GM19438 (cell line): ENCODE data around the gene BCR.

Experiments used
- ATAC-seq: cut with Tn5 transposase; IDR thresholded peaks from one replicate; pipeline ENCODE4 v1.9.1; 2021; ENCODE audit warnings: low read depth; ENCODE audit not compliant: unreplicated experiment

Gene BCR

GRCh38 chr22:23150762-23151161 is 29.5 kb upstream of the BCR start:
- no peak for ATAC-seq

- no peak for ATAC-seq
Observed at GRCh38 chr22:23151827-23152226, 28.5 kb upstream of the BCR start.

DNA sequence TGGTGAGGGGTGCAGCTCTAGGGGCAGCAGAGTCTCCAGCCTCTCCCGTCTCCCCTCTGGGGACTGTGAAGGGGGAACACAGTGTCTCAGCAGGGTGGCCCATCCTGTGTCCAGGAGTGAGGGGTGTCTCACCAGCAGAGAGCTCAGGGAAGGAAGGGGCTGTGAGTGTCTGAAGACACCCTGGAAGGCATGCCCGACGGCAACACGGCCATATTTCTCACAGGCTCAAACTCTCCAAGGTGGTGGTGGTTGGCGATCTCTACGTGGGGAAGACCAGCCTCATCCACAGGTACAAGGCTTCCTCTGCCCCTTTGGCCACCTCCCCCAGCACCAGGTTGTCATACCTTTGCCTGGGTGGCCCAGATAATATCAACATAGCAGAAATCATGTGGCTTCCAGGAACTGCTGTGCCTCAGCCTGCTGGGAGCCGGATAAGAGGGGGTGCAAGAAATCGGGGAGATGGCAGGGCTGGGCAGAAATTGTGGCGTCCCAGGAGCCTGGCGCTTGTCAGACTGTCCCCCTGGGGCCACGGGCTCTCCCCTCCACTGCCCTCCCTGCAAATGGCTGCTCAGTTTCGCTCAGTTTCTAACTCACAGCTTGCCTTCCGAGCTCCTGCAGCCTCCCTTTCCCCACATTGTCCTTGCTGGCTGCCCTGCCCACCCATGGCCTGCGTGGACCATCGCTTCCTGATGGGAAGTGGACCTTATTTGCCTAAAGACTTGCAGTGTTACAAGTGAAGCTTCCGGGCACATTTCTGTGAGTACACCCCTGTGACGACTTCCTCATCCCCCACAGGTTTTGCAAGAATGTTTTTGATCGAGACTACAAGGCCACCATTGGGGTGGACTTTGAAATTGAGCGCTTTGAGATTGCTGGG is 27.8 kb upstream of the BCR start:
- ATAC-seq: no peak

DNA sequence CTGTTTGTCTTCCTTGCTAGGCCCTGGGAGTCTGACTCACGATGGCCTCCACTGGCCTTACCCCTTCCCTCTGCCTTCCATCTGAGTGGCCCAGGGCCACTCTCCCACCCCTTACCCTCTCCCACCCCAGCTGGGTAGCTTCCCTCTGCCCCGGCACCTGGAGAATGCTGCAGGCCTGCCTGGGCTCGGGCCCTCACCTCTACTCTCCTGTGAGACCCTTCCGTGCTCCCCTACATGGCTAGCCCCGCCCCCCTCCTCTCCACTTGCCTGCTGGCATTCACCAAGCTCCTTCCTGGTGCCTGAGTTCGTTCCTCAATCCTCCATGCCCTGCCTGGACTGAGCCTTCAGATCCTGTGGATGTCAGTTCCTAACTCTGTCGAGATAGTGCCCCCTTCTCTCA is 26.3 kb upstream of the BCR start:
- ATAC-seq: no peak

- ATAC-seq: no peak
Observed at GRCh38 chr22:23154461-23154860, 25.8 kb upstream of the BCR start.

DNA sequence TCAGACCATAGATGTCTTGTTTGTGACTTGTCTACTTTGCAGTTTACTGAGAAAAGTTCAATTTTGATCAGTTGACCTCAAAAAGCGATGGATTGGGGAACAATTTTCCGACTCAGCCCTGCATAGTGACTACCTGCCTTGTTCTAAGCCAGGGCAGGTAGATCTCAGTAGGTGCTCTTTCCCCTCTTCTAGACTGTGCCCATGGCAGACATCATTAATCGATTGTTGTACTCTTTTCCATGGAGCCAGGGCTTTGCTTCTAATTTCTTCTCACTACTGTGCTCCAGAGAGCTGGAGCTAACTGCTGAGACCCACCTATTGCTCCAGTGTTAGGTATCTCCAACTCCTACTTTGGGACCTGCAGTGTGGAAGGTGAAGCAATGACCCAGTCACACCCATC is 25.2 kb upstream of the BCR start:
- no peak for ATAC-seq

GRCh38 chr22:23155831-23156230 is 24.5 kb upstream of the BCR start:
- no peak for ATAC-seq

DNA sequence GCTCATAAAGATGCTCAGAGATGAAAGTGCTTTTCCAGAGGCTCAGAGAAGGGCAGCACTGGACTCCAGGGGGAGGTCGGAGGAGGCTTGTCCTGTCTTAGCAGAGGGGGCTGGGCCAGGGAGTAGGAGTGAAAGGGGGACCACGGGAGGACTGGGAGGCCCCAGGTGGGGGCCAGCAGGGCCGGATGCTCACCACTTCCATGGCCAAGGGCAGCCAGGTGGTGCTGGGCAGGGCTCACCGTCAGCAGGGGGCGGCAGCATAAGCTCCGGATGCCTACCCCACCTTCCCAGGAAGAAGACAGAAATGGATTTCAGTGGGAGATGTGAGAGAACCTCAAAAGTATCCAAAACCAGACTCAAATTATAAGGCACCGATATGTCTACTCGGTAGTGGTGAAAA is 24.0 kb upstream of the BCR start:
- no peak for ATAC-seq

GRCh38 chr22:23157560-23158515 is 22.5 kb upstream of the BCR start:
- no peak for ATAC-seq

GRCh38 chr22:23158516-23159290 is 21.6 kb upstream of the BCR start:
- no peak for ATAC-seq

DNA sequence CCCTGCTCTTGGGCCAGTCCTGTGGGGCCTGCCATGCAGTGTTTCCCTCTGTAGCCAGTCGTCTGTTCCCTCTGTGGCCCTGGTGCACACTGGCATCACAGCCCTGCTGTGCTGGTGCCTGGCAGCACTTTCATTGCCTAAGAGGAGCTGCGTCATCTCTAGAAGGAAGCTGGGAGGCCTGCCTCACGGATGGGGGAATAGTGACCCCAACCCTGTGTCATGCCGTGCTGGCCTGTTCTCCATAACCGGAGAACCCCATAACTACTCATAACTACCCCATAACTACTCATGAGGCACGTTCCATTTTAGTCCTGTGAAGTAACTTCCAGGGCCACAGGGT is 21.0 kb upstream of the BCR start:
- no peak for ATAC-seq

DNA sequence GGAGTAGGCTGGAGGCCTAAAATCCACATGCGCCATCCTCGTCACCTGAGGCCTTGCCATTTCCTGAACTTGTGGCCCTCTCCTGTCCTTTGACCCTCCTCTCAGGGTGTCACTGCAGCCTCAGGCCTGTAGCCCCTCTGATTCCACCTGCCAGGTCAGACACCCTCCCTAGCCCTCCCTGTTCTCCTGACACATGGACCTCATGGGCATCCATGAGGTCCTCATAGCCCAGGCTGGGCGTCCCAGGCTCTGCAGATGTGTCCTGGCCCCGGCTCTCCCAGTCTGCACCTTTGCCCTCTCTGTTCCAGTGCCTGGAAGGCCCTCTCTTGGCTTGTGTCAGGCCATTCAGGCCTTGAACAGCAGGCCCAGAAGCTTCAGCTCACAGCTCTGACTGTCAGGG is 19.3 kb upstream of the BCR start:
- no peak for ATAC-seq

- ATAC-seq: no peak
Observed at GRCh38 chr22:23161574-23161973, 18.7 kb upstream of the BCR start.

GRCh38 chr22:23163665-23164064 is 16.6 kb upstream of the BCR start:
- no peak for ATAC-seq

DNA sequence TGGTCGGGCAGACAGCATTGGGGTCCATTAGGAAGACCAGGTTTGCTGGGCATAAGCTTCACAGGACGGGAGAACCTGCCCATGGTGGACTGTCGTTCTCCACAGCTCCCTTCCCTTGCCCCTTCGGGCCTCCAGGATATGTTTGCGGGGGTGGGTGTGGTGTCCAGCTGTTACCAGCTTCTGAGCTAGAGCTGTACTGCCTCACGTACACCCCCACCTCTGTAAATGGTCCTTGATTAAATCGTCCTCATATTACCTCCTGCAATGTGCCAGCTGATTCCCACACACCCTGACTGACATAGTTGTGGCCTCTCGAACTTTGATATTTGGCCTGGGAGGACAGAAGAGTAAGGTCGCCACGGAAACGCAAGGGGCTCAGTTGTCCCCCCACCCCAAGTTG is 16.2 kb upstream of the BCR start:
- no peak for ATAC-seq

GRCh38 chr22:23166042-23166831 is 14.1 kb upstream of the BCR start:
- ATAC-seq: no peak

- no peak for ATAC-seq
Observed at GRCh38 chr22:23166841-23167616, 13.3 kb upstream of the BCR start.

DNA sequence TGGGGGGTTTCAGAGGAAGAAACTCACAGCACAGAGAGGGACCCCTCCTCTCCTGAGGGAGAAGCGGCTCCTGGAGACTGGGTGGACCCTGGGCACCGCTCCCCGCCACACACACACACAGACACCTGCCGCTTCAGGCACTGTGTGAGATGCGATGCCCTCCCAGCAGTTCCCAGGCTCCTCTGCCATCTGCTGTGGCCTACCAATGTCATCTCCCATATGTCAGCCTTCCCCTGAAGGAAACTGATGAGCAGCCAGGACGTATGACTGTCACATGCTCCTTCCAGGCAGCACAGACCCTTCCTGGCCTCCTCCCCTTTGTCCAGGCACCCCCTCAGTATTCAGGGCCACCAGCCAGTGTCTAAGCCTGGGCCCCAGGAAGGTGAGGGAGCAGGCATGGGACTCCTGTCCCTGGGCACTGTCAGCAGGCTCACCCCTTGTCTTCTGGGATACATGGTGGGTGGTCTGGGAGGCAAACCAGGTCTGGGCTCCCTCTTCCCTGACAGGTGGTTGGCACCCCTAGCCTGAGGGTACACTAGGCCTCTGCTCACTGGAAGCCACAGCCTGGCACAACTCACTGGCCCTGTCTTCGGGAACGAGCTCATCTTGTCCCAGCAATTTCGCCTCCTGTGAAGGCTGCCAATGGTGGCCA is 11.8 kb upstream of the BCR start:
- no peak for ATAC-seq

DNA sequence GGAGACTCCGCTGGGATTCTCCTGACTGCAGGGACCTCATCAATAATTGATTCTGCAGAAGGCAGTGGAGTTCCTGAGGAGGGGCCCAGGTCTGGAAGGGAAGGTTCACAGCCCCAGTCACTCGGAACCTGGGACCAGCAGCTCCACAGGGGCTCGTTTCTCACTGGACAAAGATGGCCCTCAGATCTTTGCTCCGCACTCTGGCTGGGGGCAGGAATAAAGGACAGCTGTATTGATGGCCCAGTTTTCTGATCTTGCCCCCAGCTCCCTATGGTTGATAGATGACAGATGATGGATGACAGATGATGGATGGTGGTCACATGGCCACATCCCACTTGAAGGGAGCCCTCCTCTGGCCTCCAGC is 11.3 kb upstream of the BCR start:
- no peak for ATAC-seq
